GDM1 (cell line): ENCODE measurements around the gene TFCP2L1.

ENCODE experiments used
- DNase-seq: peaks from one replicate; lab custom pipeline; 2025; lab: John Stamatoyannopoulos, UW

The TFCP2L1 gene

DNA sequence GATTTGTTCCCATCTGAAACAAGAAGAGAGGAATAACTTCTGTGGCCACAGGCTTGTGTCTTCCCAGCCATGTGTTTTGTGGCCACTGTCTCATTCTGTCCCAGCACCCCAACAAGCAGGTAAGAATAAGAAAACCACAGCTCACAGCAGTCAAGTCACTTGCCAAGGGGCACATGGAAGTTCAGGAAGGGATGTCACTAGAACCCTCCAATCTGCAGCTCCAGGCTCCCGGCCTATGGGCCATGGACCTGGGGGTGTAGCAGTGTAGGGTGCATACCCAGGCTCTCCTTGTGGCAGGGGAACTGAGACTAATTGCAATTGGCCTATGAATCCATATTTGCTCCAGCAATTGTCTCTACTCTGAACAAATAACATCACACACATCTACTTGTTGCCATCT lies 112.5 kb downstream of the TFCP2L1 start:
- DNase-seq, result no peak

DNA sequence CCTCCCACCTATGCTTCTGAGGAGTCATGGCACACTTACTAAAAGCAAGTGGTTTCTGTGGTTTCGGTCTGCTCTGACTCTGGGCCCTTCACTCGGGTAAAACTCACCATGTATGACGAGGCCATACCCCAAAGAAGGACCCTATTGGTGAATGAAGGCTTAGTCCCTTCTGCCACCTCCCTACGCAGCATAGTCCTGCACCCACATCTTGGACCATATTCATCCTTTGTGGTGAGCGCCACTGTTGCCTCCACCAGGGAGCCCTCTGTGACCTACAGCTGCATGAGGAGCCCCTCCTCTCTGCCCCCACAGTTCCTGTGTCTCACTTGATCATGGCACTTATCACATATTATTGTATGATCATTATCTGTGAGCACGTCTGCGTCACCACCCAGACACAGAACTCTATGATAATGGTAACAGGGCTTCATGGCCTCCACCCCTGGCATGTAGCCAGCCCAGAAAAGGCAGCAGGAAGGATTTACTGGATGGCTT lies 113.3 kb downstream of the TFCP2L1 start:
- no peak for DNase-seq

DNA sequence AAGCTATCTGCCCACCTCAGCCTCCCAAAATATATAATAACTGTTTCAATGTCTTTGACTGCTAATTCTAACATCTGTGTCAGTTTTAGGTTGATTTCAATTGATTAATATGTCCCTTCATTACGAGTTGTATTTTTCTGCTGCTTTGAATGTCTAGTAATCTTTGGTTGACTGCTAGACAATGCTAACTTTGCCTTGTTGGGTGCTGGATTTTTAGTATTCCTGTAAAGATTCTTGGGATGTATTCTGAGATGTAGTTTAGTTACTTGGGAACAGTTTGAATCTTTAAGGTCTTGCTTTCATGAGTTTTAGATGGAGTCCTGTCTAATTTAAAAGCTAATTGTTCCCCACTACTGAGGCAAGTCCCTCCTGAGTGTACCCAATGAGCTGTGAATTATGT lies 114.4 kb downstream of the TFCP2L1 start:
- DNase-seq, result no peak

DNA sequence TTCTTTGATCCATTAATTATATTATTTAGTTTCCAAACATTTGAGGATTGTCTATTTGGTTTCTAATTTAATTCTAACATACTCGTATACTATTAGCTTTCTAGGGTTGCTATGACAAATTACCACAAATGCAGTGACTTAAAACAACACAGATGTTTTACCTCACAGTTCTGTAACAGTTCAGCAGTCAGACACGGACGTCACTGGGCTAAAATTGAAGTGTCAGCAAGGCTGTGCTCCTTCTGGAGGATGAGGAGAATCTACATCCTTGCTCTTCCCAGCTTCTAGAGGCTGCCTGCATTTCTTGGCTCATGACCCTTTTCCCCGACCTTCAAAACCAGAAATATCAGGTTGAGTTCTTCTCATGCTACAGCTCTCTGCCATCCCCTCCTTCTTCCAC lies 117.6 kb downstream of the TFCP2L1 start:
- DNase-seq, result no peak
